GM18520 (cell line): ENCODE data around the gene ERBB4.

Source experiments
- ATAC-seq: cut with Tn5 transposase; IDR thresholded peaks from one replicate; pipeline ENCODE4 v1.9.1; 2021; ENCODE audit not compliant: unreplicated experiment

ERBB4 gene

DNA sequence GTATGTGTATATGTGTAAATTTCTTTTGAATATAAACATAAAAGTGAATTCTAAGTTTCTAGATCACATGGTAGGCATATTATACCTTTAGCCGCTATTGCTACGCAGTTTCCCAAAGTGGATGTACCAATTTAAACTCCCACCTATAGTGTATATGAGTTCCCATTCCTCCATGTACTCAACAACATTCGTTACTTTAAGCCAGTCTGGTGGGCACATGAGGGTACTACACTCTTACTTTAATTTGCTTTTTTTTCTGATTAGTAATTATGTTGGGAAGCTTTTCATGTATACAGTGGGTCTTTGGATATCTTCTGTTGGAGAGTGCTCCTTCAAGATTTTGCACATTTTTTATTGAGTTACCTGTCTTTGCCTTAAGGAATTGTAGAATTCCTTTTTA is 683.8 kb downstream of the ERBB4 start:
- ATAC-seq = no peak

- no peak for ATAC-seq
These were observed 691.9 kb downstream of the ERBB4 start for GRCh38 chr2:211846714-211847113.

- ATAC-seq = no peak
These were observed 692.6 kb downstream of the ERBB4 start for GRCh38 chr2:211846036-211846400.

GRCh38 chr2:211845338-211846035 is 693.1 kb downstream of the ERBB4 start:
- no peak for ATAC-seq

DNA sequence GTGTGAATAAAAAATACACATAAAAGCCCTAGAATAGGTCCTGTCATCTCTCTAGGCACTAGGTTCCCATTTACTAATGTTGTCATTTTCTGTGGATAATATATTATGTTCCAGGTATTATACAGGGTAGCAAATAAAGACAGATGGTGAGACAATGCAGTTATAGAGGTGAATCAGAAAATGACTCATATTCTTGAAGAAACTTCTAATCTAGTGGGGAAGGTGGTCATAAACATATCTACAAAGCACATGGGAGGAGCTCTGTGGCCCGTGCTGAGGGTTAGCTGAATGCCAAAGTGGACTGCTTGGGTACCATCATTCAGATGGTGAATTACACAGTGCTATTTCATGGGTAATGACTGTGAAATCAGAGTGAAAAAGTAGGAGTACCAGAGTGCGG is 700.9 kb downstream of the ERBB4 start:
- no peak for ATAC-seq

- no peak for ATAC-seq
These were observed 701.4 kb downstream of the ERBB4 start for GRCh38 chr2:211837206-211837605.

GRCh38 chr2:211836409-211836808 is 702.2 kb downstream of the ERBB4 start:
- ATAC-seq = no peak

DNA sequence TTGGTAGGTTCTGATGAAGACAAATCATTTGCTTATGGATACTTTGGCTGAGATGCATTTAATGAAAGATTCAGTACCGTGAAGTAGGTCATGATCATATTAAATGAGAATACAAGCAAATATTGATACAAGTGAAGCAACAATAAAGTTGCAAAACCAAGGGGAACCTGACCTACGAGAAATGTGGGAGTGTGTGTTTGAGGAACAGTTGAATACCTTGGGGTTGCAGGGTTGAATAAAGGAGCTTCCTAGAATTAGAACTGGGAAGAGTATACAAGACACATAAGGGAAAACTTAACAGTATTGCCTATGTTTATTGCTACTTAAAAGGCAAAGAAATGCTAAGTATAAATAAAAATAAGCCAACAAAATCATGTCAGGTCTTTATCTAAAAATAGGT is 702.9 kb downstream of the ERBB4 start:
- no peak for ATAC-seq

DNA sequence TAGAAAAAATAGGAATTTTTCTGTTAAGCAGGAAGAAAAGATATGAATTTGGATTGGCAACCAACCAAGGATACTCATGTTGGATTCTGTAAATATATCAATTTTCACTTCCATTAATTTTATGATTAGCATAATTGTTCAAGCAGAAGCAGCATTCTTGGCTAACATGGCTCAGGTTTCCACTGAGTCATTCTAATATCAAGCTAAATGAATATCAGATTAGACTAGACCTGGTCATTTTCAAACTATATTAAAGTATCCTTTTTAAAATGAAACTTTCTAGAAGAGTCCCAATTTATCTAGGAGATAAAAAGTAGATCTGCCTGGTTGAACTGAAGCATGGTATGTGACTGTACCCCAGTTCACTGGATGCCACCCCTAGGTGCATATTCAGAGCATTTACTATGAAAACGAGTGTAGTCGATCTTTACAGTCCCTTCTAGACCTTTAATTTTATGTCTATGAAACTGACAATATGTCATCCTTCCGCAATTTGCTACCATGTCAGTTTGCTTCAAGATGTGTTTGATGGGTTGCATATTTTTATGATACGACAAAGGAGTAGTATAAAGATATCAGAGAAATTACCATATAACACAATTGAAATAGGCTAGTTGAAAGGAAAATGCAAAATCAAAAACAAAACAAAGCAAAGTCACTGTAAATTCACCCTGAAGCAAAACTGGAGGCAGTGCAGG is 704.9 kb downstream of the ERBB4 start:
- ATAC-seq = no peak

DNA sequence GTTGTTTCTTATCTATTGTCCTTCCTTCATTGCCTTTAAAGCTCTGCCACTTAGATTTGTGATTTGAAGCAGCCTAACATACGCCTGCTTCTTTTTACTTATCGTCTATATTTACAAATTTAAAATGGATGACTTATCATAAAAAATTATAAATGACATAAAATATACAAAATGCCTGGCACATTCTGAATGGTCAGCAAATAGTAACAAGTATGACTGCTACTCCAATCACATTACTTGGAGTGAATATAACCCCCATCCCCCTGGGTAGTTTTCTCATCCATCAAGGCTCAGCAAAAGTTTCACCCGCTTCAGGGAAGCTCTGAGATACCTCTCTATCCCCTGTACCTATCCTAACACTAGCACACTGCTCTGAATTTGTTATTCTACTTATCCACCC is 708.9 kb downstream of the ERBB4 start:
- no peak for ATAC-seq

DNA sequence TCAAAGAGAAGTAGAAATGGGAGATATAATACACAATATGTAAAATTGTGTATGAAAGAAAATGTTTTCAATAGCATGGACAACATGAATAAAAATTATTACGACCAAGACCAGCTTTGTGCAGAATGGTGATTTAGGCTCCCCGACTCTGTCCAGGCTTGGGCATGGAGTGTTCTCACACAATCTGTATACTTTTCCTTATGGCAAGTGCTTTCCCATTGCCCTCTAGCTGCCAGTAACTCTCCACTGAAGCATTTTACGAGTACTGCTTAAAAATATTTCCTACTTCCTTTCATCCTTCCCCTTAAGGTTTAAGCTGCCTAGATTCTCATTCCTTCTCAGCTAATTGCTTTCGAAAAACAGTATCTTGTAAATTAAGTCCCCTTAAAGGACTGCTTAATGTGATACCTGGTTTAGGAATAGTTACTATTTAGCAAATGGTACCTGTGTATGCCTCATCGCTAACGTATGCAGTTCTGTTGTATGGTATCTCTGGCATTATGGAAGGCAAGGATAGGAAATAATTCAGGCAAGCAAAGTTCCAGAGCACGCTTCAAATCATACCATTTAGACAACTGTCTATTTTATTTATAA is 714.6 kb downstream of the ERBB4 start:
- no peak for ATAC-seq

DNA sequence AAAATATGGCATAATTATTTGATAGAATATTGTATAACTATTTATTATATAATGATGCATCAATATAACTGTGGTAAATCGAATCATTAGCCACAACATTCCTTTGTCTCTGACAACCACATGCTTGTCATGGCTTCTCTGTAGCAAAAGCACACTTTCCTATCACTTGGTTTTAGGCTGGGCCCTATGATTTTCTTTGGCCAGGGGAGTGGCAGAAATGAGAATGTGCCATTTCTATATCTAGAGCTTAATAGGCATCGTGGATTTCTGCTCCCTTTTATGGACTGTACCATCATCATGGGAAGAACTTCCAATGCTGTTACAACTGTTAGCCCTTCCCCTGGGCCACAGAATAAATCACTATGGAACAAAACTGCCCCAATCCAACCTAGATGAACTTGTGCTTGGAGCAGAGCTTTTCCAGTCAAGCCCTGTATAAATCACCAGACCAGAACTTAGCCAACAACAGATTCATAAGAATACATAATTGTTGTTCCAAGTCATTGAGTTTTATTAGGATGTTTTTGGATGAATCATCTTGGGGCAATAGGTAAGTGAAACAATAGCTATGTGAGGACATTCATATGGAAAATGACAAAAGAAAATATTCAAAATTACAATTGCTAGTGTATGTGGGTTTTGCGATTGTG is 715.8 kb downstream of the ERBB4 start:
- ATAC-seq = no peak

DNA sequence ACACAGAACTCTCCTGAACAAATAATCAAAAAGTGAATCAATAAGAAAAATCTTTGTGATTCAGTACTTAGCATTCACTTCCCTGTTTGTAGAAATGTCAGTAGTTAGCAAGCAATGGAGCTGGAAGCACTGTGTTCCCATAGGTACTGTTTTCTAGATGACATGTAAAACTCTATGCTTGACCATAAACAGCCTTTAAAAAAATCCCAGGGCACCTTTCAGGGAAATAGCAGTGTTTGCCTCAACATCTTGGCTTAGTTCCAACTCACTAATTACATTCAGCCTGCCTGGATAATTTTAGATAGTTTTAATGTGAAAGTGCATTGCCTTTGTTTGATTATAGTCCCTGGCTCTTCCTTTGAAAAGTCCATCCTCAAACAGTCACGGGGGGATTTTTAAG is 721.8 kb downstream of the ERBB4 start:
- no peak for ATAC-seq

GRCh38 chr2:211812587-211812986 is 726.0 kb downstream of the ERBB4 start:
- ATAC-seq = no peak

DNA sequence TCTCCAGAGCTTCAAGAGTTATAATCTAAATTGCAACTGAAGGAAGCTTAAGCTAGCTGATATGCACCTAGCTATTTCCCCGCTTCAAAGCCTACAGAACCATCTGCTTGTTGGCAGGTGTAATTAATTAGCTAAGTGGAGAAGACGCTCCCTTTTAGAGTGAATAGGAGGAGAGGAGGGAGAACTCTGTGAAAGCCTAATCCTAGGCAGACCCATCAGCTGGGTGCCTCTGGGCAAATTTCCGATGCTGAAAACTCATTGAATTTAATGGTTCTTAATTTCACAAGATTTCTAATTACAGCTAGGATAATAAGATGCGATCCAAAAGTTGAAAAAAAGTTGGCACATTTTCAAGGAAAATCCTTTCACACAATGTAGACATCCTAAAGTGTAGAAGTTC is 735.9 kb downstream of the ERBB4 start:
- no peak for ATAC-seq

GRCh38 chr2:211800001-211800400 is 738.6 kb downstream of the ERBB4 start:
- ATAC-seq = no peak

DNA sequence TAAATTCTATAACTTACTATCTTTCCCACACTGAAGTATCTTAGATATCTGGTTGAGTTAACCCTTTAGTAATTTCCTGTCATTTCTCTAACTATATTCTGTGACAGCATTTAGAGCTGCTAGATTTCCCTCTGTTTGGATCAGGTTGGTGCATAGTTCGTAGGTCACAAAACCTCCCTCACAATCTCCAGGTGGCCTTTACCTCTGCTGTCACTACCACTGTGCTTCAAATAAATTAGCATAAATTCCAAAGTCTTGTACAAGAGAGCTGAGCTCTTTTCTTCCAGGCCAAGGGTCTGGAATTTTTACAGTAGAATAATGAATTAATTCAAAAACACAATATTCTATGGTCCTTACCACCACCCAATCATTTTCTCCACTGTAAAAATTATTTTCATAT is 739.7 kb downstream of the ERBB4 start:
- ATAC-seq = no peak

DNA sequence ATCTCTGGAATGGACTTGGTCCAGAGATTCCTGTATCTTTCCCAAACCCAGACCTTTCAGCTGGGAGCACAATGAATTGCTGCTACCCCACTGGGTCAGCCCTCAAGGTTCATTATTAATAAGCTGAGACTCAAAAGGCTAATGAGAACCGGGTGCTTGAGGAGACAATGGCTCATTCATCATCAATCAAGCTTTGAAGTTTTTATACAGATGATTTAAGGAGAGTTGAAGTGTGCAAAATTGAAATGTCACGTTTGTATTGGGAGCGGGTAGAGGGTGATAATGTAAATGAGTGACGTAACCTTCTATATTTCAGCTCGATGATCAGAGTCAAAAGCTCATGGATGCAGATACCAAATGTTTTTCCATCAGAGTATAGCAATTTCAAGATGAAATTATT is 744.9 kb downstream of the ERBB4 start:
- ATAC-seq = no peak

DNA sequence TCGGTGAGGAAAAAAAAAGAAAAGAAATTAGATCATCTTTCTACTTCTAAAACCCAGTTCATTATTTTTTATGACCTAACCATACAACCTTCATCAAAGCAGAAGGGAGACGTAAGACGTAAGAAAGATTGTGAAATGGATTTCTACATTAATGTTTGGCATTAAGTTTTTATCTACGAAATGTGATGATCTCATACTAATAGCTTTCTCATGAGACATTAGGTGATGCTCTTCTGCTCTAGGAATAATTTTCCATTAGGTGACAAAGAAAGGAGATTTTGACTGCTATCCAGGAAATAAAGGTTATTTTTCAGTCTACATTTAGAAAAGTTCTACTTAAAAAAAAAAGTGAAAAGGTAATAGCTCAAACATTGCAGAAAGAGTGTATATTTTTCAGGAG is 748.6 kb downstream of the ERBB4 start:
- no peak for ATAC-seq

- ATAC-seq = no peak
These were observed 771.9 kb downstream of the ERBB4 start for GRCh38 chr2:211766689-211767088.

DNA sequence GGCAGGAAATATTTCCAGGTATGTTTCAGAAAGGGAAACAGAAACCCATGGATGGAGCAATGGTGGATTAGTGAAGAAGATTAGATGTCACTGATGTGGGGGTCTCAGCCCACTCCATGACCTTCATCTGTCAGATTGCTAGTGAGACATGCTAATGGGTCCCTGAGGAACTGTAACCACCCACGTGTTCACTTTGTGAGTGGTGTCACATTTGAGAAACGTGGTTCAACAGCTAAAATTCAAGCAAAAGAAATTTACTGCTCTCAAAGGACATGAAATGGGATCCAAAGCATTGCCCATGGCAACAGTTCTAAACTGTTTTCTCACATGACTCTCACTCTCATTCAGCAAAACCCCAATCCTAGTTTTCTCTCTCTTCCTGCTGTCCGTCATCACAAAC is 776.1 kb downstream of the ERBB4 start:
- no peak for ATAC-seq

DNA sequence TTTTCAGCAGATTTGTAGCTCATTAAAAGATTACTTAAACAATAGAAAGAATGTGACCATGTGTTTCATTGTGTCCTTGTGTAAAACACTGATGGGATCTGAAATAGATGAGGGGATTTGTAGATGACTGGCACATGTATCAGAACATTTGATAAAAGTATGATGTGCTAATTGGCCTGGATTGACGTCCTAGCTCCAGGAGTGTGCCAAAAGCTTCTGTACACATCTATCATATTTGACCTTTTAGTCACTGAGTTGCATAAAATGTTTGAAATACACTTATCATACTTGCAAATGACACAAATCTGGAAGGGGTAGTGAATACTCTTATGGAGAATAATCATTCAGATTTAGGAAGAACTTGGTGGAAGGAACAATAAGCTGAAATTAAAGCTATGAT is 778.5 kb downstream of the ERBB4 start:
- no peak for ATAC-seq
